ENCODE results near the gene PRKCE. TPM values are rescaled to one million over a fixed set of nuclear protein-coding genes. Genes with fewer than 3 reads are reported as not detected.

The PRKCE gene
- total RNA-seq, 1 experiment from 2014 or later = 14.8 TPM

DNA sequence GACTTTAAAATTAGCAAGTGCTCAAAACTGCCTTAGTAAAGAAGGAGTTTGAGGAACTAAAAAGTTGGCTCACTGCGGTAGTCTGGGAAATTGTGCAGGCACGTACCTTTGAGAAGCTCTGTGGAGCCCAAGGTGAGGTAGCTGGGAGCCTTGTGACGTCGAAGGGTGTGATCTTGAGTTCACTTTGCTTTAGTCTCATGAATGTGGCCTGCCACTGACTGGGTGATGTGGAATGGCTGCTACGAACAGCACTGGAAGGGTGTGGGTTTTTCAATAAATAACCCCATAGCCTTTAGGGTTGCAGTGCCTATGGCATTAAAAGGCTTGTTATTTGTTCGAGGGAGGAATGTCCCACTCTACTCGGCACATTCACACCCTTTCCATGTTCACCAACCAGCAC lies 312.3 kb downstream of the PRKCE start:
- peak; percentile 62 for ATAC-seq
- no peak for TF ChIP-seq FOSL1 (IDR thresholded peaks at IDR 0.05; ENCODE audit: low read depth)
- TF ChIP-seq, protein P1, sequence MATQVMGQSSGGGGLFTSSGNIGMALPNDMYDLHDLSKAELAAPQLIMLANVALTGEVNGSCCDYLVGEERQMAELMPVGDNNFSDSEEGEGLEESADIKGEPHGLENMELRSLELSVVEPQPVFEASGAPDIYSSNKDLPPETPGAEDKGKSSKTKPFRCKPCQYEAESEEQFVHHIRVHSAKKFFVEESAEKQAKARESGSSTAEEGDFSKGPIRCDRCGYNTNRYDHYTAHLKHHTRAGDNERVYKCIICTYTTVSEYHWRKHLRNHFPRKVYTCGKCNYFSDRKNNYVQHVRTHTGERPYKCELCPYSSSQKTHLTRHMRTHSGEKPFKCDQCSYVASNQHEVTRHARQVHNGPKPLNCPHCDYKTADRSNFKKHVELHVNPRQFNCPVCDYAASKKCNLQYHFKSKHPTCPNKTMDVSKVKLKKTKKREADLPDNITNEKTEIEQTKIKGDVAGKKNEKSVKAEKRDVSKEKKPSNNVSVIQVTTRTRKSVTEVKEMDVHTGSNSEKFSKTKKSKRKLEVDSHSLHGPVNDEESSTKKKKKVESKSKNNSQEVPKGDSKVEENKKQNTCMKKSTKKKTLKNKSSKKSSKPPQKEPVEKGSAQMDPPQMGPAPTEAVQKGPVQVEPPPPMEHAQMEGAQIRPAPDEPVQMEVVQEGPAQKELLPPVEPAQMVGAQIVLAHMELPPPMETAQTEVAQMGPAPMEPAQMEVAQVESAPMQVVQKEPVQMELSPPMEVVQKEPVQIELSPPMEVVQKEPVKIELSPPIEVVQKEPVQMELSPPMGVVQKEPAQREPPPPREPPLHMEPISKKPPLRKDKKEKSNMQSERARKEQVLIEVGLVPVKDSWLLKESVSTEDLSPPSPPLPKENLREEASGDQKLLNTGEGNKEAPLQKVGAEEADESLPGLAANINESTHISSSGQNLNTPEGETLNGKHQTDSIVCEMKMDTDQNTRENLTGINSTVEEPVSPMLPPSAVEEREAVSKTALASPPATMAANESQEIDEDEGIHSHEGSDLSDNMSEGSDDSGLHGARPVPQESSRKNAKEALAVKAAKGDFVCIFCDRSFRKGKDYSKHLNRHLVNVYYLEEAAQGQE (IDR thresholded peaks at IDR 0.05; ENCODE audit: low read depth) = no peak
- no peak for TF ChIP-seq ZNF274 (IDR thresholded peaks at IDR 0.05; ENCODE audit: low read depth, low read length)
- TF ChIP-seq YY1 (IDR thresholded peaks at IDR 0.05; ENCODE audit: extremely low read depth, insufficient replicate concordance, low read depth, low read length) = no peak
- no peak for TF ChIP-seq SP1 (IDR thresholded peaks at IDR 0.05; ENCODE audit: low read depth)
- TF ChIP-seq, protein P2, sequence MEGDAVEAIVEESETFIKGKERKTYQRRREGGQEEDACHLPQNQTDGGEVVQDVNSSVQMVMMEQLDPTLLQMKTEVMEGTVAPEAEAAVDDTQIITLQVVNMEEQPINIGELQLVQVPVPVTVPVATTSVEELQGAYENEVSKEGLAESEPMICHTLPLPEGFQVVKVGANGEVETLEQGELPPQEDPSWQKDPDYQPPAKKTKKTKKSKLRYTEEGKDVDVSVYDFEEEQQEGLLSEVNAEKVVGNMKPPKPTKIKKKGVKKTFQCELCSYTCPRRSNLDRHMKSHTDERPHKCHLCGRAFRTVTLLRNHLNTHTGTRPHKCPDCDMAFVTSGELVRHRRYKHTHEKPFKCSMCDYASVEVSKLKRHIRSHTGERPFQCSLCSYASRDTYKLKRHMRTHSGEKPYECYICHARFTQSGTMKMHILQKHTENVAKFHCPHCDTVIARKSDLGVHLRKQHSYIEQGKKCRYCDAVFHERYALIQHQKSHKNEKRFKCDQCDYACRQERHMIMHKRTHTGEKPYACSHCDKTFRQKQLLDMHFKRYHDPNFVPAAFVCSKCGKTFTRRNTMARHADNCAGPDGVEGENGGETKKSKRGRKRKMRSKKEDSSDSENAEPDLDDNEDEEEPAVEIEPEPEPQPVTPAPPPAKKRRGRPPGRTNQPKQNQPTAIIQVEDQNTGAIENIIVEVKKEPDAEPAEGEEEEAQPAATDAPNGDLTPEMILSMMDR (IDR thresholded peaks at IDR 0.05 in 2 of 3, conservative IDR thresholded peaks at IDR 0.05 in 1 of 3; ENCODE audit: borderline replicate concordance in 1 of 3, insufficient read depth in 1 of 3, low read depth in 2 of 3, low read length in 2 of 3) = no peak
- peak overlapping the region; percentile 62 for H3K9ac ChIP-seq (ENCODE audit: low read length)
- peak overlapping the region in 1 of 2 experiments; percentile 33; a peak in 2 of 4 replicates for H3K4me3 ChIP-seq (replicated peaks in 1 of 2; ENCODE audit: low read depth in 1 of 2, low read length in 2 of 2)
- ChIA-PET RAD21 (ENCODE audit: low non-redundant PET in 1 of 2, low total read pairs in 2 of 2, uncharacterized antibody in 2 of 2, unreplicated experiment in 2 of 2) (no interaction called here), CTCF (interaction anchor here (0.9 to 3.2 kb wide), 5 partner anchors 20 to 355 kb away, joined by 3 to 11 read pairs (median 5); no protein-coding TSS in a partner anchor), POLR2A (interaction anchor here (1.3 to 2.9 kb wide), 5 partner anchors 9 to 28 kb away, joined by 4 to 13 read pairs (median 6); no protein-coding TSS in a partner anchor)
- peak overlapping the region; percentile 71 for H3K4me2 ChIP-seq (ENCODE audit: low read length)
- H2AFZ ChIP-seq (ENCODE audit: low read depth, low read length, poor library complexity, severe bottlenecking) = no peak overlapping the region
- H3K27ac ChIP-seq (ENCODE audit: low read depth, low read length) = peak overlapping the region; percentile 90
- peak; percentile 66 for DNase-seq (ENCODE audit: low read depth, low spot score)
- no peaks in the 10 kb centered on the region for H4K20me1 ChIP-seq (ENCODE audit: insufficient read depth)
- no peaks in the 10 kb centered on the region for H3K36me3 ChIP-seq (ENCODE audit: control insufficient read depth in 1 of 2, insufficient read depth in 2 of 2, low read length in 2 of 2)
- no peaks in the 10 kb centered on the region for H3K9me2 ChIP-seq (ENCODE audit: insufficient read depth)
- H3K27me3 ChIP-seq (ENCODE audit: insufficient read depth, low read length) = no peaks in the 10 kb centered on the region
- H3K4me1 ChIP-seq (ENCODE audit: control insufficient read depth in 1 of 2, insufficient read depth in 2 of 2, low read length in 2 of 2) = peaks cover 64 to 91% of the 10 kb centered on the region in 2 experiments
- intact Hi-C loops (cut with micrococcal nuclease) = no loop called here
- H3K79me2 ChIP-seq (ENCODE audit: insufficient read depth, low read length) = no peaks in the 10 kb centered on the region
- TSS peak; percentile 85 for BruUV-seq (replicated peaks)
- no peaks in the 10 kb centered on the region for H3K9me3 ChIP-seq (ENCODE audit: control insufficient read depth in 1 of 2, insufficient read depth in 1 of 2, low read depth in 1 of 2, low read length in 2 of 2)
